ENCODE results near the gene SPOCK2.

SPOCK2 gene

DNA sequence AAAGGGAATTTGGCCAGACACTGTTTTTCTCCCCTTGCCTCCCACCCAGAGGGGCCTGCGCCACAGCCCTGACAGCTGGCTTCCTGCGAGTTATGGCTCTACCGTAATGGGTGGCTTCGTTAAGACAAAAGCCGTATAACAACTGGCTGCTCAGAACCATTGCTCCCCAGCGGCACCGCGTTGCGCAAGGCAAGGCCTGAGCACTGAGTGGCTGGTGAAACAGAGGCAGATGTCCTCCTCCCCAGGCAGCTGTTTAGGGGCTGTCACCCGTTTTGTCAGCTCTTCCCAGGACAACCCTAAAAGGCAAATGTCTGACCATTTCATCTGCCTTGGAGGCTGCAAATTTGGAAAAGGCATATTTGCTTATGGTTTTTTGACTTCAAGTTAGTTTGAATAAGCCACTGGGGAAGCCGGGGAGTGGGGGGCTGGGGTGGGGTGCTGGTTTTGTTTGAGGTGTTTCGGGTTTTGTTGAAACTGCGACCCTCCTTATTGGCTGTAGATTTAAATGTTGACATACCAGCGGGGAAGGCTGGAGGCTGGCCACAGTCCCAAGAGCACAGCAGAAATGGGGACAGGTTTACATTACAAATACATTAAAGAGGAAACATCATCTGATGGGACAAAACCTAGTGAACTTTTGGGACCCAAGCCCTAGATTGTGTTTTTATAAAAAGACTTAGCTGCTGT, 681 bp upstream of the SPOCK2 start:
- peak; percentile 39 for DNase-seq (ENCODE audit: low read depth)
- TF ChIP-seq, protein P1, sequence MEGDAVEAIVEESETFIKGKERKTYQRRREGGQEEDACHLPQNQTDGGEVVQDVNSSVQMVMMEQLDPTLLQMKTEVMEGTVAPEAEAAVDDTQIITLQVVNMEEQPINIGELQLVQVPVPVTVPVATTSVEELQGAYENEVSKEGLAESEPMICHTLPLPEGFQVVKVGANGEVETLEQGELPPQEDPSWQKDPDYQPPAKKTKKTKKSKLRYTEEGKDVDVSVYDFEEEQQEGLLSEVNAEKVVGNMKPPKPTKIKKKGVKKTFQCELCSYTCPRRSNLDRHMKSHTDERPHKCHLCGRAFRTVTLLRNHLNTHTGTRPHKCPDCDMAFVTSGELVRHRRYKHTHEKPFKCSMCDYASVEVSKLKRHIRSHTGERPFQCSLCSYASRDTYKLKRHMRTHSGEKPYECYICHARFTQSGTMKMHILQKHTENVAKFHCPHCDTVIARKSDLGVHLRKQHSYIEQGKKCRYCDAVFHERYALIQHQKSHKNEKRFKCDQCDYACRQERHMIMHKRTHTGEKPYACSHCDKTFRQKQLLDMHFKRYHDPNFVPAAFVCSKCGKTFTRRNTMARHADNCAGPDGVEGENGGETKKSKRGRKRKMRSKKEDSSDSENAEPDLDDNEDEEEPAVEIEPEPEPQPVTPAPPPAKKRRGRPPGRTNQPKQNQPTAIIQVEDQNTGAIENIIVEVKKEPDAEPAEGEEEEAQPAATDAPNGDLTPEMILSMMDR (IDR thresholded peaks at IDR 0.05; ENCODE audit: insufficient read depth, low read depth, low read length, missing control alignments) = no peak
- H3K4me3 ChIP-seq (ENCODE audit: low read length) = no peak overlapping the region

DNA sequence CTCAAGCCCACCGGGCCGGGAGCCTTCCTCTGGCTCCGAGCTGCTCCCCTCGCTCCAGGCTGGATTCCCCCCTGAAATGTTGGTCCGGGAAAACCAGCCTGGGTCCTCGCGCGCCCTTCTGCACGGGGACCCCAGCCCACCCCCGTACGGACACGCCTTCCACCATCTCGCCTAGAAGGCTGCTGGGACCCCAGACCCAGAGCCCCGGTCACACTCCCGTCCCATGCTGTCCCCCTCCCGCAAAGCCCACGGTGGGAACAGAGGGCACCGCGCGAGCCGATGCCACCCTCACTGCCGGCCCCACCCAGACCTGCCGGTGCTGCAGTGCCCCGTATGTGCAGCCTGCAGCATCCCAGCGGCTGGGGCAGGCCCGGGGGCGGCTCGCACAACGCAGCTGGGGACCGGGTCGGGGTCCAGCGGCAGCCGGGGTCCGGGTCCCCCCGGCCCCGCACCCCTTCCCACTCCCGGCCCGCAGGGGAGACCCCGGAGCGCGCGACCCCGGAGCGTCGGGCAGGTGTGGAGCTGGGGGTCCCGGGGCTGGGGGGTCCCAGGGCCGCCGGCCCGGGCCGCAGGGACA, 871 bp downstream of the SPOCK2 start:
- no peak for DNase-seq (ENCODE audit: low read depth)
- TF ChIP-seq, protein P1 (IDR thresholded peaks at IDR 0.05; ENCODE audit: insufficient read depth, low read depth, low read length, missing control alignments) = no peak
- no peak overlapping the region for H3K4me3 ChIP-seq (ENCODE audit: low read length)

DNA sequence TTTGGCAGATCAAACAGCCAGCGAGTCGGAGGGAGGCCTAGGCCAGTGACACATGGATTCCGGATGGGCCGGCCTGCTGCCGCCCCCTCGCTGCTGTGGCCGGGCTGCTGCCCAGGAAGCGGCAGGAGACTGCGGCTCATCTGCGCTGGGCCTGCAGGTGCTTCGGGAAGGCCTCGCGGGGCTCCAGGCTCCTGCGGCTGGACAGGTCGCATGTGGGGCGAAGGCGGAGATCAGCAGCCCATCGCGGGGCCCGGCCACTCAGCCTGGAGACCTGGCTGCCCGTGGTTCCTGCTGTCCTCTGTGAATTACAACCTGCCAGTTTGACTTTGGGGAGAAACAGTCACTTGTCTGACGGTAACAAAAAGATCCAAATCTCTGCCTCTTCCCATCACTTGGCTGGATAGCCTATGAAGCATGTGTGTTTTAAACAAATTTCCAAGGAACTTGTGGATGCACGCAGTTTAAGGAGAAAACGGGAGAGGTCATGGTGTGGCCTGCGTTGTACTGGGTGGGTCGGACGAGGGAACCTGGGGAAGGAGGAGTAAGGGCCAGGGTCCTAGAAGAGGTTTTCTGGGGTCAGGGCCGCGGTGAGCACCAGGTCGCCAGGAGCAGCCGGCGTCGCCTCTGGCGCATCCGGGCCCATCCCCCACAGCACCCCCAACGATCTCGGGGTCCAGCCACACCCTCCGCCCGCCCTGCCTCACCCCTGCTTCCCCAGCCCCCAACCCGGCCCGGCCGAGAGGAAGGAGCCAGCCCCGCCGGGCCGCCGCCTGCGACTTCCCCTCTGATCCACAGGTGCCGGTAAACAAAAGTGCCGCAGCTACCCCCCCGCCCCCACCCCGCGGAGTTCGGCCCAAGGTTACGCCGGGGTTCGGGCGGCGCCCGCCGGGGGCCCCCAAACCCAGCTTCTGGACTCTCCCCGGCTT, 1.6 kb downstream of the SPOCK2 start:
- H3K4me3 ChIP-seq (ENCODE audit: low read length) = no peak overlapping the region
- no peak for DNase-seq (ENCODE audit: low read depth)
- TF ChIP-seq, protein P1 (IDR thresholded peaks at IDR 0.05; ENCODE audit: insufficient read depth, low read depth, low read length, missing control alignments) = no peak

DNA sequence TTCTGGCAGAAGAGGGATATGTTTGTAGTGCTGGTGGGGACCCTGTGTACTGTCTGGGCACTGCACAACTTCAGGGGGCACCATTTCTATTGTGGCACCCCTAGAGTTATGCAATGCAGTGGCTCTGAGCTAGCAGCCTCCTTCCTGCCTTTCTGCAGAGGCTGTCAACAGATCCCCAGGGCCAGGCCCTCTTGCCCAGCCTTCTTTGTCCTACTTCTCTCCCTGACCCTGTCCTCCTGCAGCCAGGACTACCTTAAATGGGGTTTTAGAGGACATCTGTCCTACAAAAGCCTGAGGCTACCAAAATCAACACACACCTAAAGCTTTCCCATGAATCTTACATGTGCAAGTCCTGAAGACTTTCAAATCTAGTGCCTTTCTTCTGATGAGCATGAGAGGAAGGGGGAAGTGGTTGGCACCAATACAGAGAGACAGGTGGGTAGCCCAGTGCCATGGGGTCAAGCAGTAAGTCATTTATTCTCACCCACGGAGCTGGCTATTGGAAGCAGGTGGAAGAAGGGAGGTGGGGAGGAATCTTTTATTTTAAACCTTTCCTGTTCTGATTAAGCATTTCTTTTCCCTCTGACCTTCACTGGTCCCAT, 2.4 kb downstream of the SPOCK2 start:
- TF ChIP-seq, protein P1 (IDR thresholded peaks at IDR 0.05; ENCODE audit: insufficient read depth, low read depth, low read length, missing control alignments) = no peak
- DNase-seq (ENCODE audit: low read depth) = no peak
- H3K4me3 ChIP-seq (ENCODE audit: low read length) = no peak overlapping the region

DNA sequence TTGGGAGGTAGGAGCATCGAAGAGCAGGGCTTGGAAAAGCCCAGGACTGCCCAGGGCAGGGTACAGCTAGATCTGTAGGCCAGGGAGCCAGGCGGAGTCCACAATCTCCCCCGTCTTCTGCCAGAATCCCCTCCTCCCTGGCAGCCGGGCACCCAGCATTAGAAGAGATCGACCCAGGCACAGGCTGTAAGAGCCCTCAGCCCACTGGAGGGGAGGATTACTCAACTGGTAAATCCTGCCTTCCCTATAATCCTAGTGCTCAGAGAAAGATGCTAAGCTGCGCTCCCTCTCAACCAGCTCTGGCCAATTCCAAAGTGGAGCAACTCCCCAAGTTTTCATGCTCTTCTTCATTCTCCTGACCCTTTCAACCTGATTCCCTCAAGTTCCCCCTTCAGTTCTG, 3.2 kb downstream of the SPOCK2 start:
- DNase-seq (ENCODE audit: low read depth) = no peak
- H3K4me3 ChIP-seq (ENCODE audit: low read length) = no peak overlapping the region

DNA sequence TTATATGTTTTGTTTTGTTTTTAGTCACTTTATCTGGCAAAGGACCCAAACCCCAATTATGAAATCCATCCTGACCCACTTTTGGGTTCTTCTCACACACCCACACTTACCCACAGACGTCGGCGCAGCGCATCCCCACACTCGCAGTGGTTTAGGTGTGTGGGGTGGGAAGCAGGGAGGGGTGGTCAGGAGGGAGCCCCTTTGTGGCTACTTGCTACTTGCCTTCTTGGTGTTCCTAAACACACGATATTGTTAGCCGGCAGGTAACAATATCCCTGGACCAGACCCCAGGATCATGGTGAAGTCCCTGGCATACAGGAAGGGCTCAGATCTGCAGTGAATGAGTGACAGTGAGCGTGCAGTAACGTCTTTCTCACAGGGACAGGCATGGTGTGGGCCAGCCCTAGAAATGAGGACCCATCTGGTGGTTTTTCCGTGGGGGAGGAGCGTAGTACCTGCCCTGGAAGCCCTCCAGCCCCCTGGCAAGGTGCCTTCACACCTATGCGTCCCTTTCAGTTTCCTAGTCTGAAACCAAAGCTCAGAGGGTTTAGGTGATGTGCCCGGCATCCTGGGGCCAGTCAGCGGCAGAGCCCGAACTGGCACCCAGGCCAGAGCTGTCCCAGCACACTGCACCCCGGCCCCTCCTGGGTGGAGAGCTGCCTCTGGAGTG, 4.4 kb downstream of the SPOCK2 start:
- TF ChIP-seq, protein P1 (IDR thresholded peaks at IDR 0.05; ENCODE audit: insufficient read depth, low read depth, low read length, missing control alignments) = no peak
- no peak overlapping the region for H3K4me3 ChIP-seq (ENCODE audit: low read length)
- no peak for DNase-seq (ENCODE audit: low read depth)

More for the DNA sequence above, 3.2 kb downstream of the SPOCK2 start:
- TF ChIP-seq, protein P1 (IDR thresholded peaks at IDR 0.05; ENCODE audit: insufficient read depth, low read depth, low read length, missing control alignments) = no peak
